Tibial nerve (tissue), 4 donors: Measurements from ENCODE around the gene CNST. TPM values are rescaled to one million over a fixed set of nuclear protein-coding genes. Genes with fewer than 3 reads are reported as not detected.

Source experiments
- DNase-seq, 2 donors: peaks; one replicate each; pipeline ENCODE4 v3.0.0-alpha.2; 2019; ENCODE audit warnings: low spot score in 2 of 2
- H3K27ac ChIP-seq, 4 donors: fragments of 200-600 bp; sonication (generic) in 3 of 4; one replicate each; pipeline ENCODE4 v1.5.1; 2017 to 2019; ENCODE audit warnings: mild to moderate bottlenecking in 1 of 4
- H3K27me3 ChIP-seq, 2 donors: fragments of 200-600 bp; sonication (generic) in 1 of 2; one replicate each; pipeline versions ENCODE4 v1.5.1 to v1.6.0; 2017 to 2019
- H3K36me3 ChIP-seq, 3 donors: fragments of 200-600 bp; sonication (generic); one replicate each; pipeline ENCODE4 v1.5.1; 2018 to 2019
- H3K4me1 ChIP-seq, 4 donors: fragments of 200-600 bp; sonication (generic) in 3 of 4; one replicate each; pipeline ENCODE4 v1.5.1; 2017 to 2019
- H3K4me3 ChIP-seq, 4 donors: fragments of 200-600 bp; sonication (generic) in 3 of 4; one replicate each; pipeline ENCODE4 v1.5.1; 2017 to 2019; ENCODE audit warnings: mild to moderate bottlenecking in 1 of 4, moderate library complexity in 1 of 4
- H3K9me3 ChIP-seq, 4 donors: fragments of 200-600 bp; sonication (generic) in 3 of 4; one replicate each; pipeline ENCODE4 v1.5.1; 2017 to 2019
- EP300 ChIP-seq, 2 donors: sonication (generic); formaldehyde crosslinking; IDR thresholded peaks; one replicate each; pipeline ENCODE4 v1.6.1; 2017; ENCODE audit warnings: antibody characterized with exemption in 2 of 2, mild to moderate bottlenecking in 1 of 2
- POLR2A ChIP-seq, 2 donors: fragments of 450-650 bp; IDR thresholded peaks; one replicate each; pipeline ENCODE4 v1.6.1; 2017; ENCODE audit warnings: antibody characterized with exemption in 2 of 2, mild to moderate bottlenecking in 2 of 2, moderate library complexity in 2 of 2
- WGBS, 2 donors: methylation state at CpG; one replicate each; pipeline ENCODE4 v1.1.5; 2018; 5-methylcytosine and 5-hydroxymethylcytosine counted together
- total RNA-seq, 4 donors: library from RNA; depleted of rRNA; stranded (reverse); fragments of >200 nt; gene quantifications; one replicate each; pipeline ENCODE4 v1.1.0, GENCODE V29; 2016
- TF ChIP-seq, protein P1 (sequence below), 5 experiments: fragments of 200-600 bp in 3 of 5; fragments of 450-650 bp in 2 of 5; sonication (generic) in 3 of 5; IDR thresholded peaks; one replicate each; pipeline ENCODE4 v1.5.1; 2016 to 2019; ENCODE audit warnings: antibody characterized with exemption in 5 of 5, mild to moderate bottlenecking in 3 of 5, moderate library complexity in 2 of 5

The CNST gene
- total RNA-seq, 4 donors from 2014 or later: 16.5 to 20.3 (median 17.9) TPM

DNA sequence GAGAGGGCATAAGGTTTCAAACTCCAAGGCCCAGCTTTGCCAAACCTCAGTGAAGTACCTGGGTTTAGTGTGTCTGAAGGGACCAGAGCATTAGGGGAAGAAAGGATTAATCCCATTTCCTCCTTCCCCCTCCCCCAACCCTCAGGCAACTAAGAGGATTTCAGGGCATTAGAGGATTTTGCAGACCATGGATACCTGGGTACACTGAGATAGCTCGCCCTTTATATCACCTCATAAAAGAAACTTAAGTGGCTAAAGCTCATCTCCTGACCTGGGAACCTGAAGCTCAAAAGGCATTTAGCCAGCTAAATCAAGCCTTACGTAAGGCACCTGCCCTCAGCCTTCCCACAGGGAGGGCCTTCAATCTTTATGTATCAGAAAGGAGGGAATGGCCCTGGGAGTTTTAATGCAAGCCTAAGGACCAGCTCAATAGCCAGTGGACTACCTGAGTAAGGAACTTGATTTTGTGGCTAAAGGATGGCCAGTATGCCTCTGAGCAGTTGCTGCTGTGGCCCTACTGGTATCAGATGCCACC lies 32.8 kb upstream of the CNST start:
- no peak for DNase-seq
- Histone ChIP-seq H3K4me1 (no peaks in the 10 kb centered on the region), H3K4me3 (no peak overlapping the region), H3K36me3 (peaks cover 0 to 5% (median 0%) of the 10 kb centered on the region in 3 donors), H3K27ac (no peak overlapping the region), H3K9me3 (peaks cover 0 to 19% (median 0%) of the 10 kb centered on the region in 4 donors), H3K27me3 (no peaks in the 10 kb centered on the region)
- TF ChIP-seq, protein P1, sequence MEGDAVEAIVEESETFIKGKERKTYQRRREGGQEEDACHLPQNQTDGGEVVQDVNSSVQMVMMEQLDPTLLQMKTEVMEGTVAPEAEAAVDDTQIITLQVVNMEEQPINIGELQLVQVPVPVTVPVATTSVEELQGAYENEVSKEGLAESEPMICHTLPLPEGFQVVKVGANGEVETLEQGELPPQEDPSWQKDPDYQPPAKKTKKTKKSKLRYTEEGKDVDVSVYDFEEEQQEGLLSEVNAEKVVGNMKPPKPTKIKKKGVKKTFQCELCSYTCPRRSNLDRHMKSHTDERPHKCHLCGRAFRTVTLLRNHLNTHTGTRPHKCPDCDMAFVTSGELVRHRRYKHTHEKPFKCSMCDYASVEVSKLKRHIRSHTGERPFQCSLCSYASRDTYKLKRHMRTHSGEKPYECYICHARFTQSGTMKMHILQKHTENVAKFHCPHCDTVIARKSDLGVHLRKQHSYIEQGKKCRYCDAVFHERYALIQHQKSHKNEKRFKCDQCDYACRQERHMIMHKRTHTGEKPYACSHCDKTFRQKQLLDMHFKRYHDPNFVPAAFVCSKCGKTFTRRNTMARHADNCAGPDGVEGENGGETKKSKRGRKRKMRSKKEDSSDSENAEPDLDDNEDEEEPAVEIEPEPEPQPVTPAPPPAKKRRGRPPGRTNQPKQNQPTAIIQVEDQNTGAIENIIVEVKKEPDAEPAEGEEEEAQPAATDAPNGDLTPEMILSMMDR (IDR thresholded peaks at IDR 0.05): no peak
- TF ChIP-seq POLR2A (IDR thresholded peaks at IDR 0.05) (no peak), EP300 (IDR thresholded peaks at IDR 0.05) (no peak)
- WGBS, 2 donors: 76 to 92% methylated on average over 2 of the region's 2 CpGs

GRCh38 chr1:246534114-246534513 lies 32.1 kb upstream of the CNST start:
- H3K9me3 ChIP-seq: peaks cover 0 to 19% (median 0%) of the 10 kb centered on the region in 4 donors
- 88 to 94% methylated on average over 1 of the region's 1 CpG for WGBS, 2 donors
- TF ChIP-seq, protein P1 (IDR thresholded peaks at IDR 0.05): no peak
- no peak for TF ChIP-seq EP300 (IDR thresholded peaks at IDR 0.05)
- TF ChIP-seq POLR2A (IDR thresholded peaks at IDR 0.05): no peak
- H3K4me1 ChIP-seq: no peaks in the 10 kb centered on the region
- peaks cover 0 to 12% (median 0%) of the 10 kb centered on the region in 3 donors for H3K36me3 ChIP-seq
- DNase-seq: no peak
- no peaks in the 10 kb centered on the region for H3K27me3 ChIP-seq
- no peak overlapping the region for H3K4me3 ChIP-seq
- no peak overlapping the region for H3K27ac ChIP-seq

GRCh38 chr1:246537441-246537840 lies 28.8 kb upstream of the CNST start:
- Histone ChIP-seq H3K27ac (no peak overlapping the region), H3K27me3 (no peaks in the 10 kb centered on the region), H3K9me3 (no peaks in the 10 kb centered on the region), H3K4me3 (no peak overlapping the region), H3K4me1 (no peaks in the 10 kb centered on the region), H3K36me3 (peaks cover 0 to 43% (median 3%) of the 10 kb centered on the region in 3 donors)
- 77 to 82% methylated on average over 7 of the region's 7 CpGs for WGBS, 2 donors
- DNase-seq: no peak
- no peak for TF ChIP-seq POLR2A (IDR thresholded peaks at IDR 0.05)
- no peak for TF ChIP-seq EP300 (IDR thresholded peaks at IDR 0.05)
- TF ChIP-seq, protein P1 (IDR thresholded peaks at IDR 0.05): no peak

DNA sequence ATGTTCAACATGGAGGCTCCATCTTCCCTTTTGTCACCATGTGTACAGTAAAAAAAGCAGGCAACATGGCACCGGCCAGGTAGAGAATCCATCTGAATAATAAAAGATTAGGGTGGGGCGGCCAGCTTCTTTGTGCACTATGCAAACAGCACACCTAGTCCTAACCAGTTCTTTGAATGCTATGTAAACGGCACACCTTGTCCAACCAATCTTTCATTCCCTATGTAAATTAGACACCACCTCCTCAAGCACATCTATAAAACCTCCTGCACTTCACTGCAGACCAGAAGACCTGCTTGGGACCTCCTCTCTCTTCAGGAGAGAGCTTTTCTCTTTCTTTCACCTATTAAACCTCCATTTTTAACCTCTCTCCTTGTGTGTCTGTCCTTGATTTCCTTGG lies 28.4 kb upstream of the CNST start:
- WGBS, 2 donors: 91 to 97% methylated on average over 3 of the region's 3 CpGs
- no peak overlapping the region for H3K4me3 ChIP-seq

More for the DNA sequence above, 28.4 kb upstream of the CNST start:
- TF ChIP-seq POLR2A (IDR thresholded peaks at IDR 0.05) (no peak), EP300 (IDR thresholded peaks at IDR 0.05) (no peak)
- TF ChIP-seq, protein P1 (IDR thresholded peaks at IDR 0.05): no peak
- H3K4me1 ChIP-seq: no peaks in the 10 kb centered on the region
- peaks cover 0 to 48% (median 5%) of the 10 kb centered on the region in 3 donors for H3K36me3 ChIP-seq
- no peaks in the 10 kb centered on the region for H3K9me3 ChIP-seq
- no peak for DNase-seq
- no peak overlapping the region for H3K27ac ChIP-seq
- H3K27me3 ChIP-seq: no peaks in the 10 kb centered on the region
